ENCODE results near the gene CBFB.

DNA sequence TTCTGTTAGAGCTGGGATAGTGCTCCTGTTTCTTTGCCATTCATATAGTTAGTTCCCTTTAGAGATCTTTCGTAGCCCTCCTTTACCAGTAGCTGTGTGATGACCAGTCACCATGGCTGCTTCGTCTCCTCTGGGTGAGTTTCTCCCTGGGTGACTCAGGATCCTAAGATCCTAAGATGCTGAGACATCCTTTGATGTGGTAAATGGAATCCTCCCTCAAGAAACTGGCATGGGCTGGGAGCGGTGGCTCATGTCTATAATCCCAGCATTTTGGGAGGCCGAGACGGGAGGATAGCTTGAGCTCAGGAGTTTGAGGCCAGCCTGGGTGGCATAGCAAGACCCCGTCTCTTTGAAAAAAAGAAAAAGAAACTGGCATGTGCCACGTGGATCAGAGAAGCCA lies 86.7 kb downstream of the CBFB start:
- TF ChIP-seq, protein P1, sequence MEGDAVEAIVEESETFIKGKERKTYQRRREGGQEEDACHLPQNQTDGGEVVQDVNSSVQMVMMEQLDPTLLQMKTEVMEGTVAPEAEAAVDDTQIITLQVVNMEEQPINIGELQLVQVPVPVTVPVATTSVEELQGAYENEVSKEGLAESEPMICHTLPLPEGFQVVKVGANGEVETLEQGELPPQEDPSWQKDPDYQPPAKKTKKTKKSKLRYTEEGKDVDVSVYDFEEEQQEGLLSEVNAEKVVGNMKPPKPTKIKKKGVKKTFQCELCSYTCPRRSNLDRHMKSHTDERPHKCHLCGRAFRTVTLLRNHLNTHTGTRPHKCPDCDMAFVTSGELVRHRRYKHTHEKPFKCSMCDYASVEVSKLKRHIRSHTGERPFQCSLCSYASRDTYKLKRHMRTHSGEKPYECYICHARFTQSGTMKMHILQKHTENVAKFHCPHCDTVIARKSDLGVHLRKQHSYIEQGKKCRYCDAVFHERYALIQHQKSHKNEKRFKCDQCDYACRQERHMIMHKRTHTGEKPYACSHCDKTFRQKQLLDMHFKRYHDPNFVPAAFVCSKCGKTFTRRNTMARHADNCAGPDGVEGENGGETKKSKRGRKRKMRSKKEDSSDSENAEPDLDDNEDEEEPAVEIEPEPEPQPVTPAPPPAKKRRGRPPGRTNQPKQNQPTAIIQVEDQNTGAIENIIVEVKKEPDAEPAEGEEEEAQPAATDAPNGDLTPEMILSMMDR (conservative IDR thresholded peaks at IDR 0.05; ENCODE audit: low read depth, low read length): no peak
- no peak for TF ChIP-seq EZH2 (IDR thresholded peaks at IDR 0.05; ENCODE audit: borderline replicate concordance, low read depth, low read length, poor library complexity, severe bottlenecking)
